ENCODE data around the gene PCYT1A.
"Not testable (repeated sequence)": the region's sequence is repeated elsewhere in the genome, so short reads cannot be mapped to it uniquely, and the experiment has no call there.

Gene PCYT1A

DNA sequence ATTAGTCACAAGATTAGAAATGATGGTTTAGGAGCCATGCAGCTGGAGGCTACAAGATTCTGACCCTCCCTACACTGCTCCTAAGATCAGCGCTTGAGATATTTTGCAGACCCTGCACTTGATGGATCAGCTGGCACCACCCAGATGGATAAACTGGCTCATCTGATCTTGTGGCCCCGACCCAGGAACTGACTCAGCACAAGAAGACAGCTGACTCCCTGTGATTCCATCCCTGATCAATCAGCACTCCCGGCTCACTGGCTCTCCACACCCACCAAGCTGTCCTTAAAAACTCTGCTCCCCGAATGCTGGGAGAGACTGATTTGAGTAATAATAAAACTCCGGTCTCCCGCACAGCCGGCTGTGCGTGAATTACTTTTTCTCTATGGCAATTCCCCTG lies 15.4 kb upstream of the PCYT1A start:
- not testable (repeated sequence) for H4K91ac ChIP-seq (ENCODE audit: low read depth, low read length); H3K4me1 ChIP-seq (ENCODE audit: control insufficient read depth in 1 of 2, insufficient read depth in 2 of 2, low read length in 2 of 2); H2BK12ac ChIP-seq (ENCODE audit: low read length); H2BK120ac ChIP-seq (ENCODE audit: insufficient read depth, low read length, poor library complexity); H3K27ac ChIP-seq (ENCODE audit: low read depth, low read length); H3K27me3 ChIP-seq (ENCODE audit: insufficient read depth, low read length); H2AK5ac ChIP-seq (ENCODE audit: low read length); H3K23ac ChIP-seq (ENCODE audit: low read length); H3K18ac ChIP-seq (ENCODE audit: low read length); H3K9me3 ChIP-seq (ENCODE audit: insufficient read depth, low read depth, low read length); H3K79me2 ChIP-seq (ENCODE audit: control insufficient read depth, insufficient read depth, low read length, poor library complexity); H2AFZ ChIP-seq (ENCODE audit: insufficient read depth, low read length, poor library complexity); H3K79me1 ChIP-seq (ENCODE audit: low read length); H3K4ac ChIP-seq (ENCODE audit: low read depth, low read length); DNase-seq; H4K8ac ChIP-seq (ENCODE audit: low read depth, low read length); H3K4me3 ChIP-seq (ENCODE audit: low read depth, low read length); H3K4me2 ChIP-seq (ENCODE audit: low read length); H3K14ac ChIP-seq (ENCODE audit: low read length); H4K12ac ChIP-seq (ENCODE audit: low read depth, low read length); H3K9ac ChIP-seq (ENCODE audit: low read length); H2BK5ac ChIP-seq (ENCODE audit: low read depth, low read length, poor library complexity)
- no CpG with 5 or more reads among the region's 8 CpGs for WGBS (ENCODE audit: extremely low coverage, insufficient coverage, insufficient read length)
- peaks cover 3 to 17% of the 10 kb centered on the region in 2 experiments for H3K36me3 ChIP-seq (ENCODE audit: control insufficient read depth in 1 of 2, insufficient read depth in 2 of 2, low read length in 2 of 2)

DNA sequence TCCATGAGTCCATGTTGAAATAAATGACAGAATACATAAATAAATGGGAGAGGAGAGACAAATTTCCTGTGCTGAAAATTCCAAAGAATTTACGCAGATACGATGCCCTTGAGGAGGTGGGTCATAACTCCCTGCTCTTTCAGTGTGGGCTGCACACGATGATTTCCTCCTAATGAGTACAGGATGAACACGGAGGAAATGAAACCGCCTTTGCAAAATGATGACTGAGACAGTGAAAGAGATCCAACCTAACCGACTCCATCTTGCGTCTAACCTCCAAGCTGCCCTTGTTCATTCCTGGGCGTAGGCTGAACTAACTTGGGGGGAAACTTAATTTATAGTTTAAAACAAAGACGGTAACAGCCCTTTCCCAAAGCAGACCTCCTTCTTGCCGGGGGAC lies 15.0 kb upstream of the PCYT1A start:
- H4K12ac ChIP-seq (ENCODE audit: low read depth, low read length); H3K4ac ChIP-seq (ENCODE audit: low read depth, low read length); DNase-seq; H3K4me1 ChIP-seq (ENCODE audit: control insufficient read depth in 1 of 2, insufficient read depth in 2 of 2, low read length in 2 of 2); H4K91ac ChIP-seq (ENCODE audit: low read depth, low read length); H3K23ac ChIP-seq (ENCODE audit: low read length); H3K79me1 ChIP-seq (ENCODE audit: low read length); H3K27ac ChIP-seq (ENCODE audit: low read depth, low read length); H3K14ac ChIP-seq (ENCODE audit: low read length); H2BK12ac ChIP-seq (ENCODE audit: low read length); H3K9me3 ChIP-seq (ENCODE audit: insufficient read depth, low read depth, low read length); H3K18ac ChIP-seq (ENCODE audit: low read length); H2AK5ac ChIP-seq (ENCODE audit: low read length); H2BK120ac ChIP-seq (ENCODE audit: insufficient read depth, low read length, poor library complexity); H3K4me2 ChIP-seq (ENCODE audit: low read length); H3K27me3 ChIP-seq (ENCODE audit: insufficient read depth, low read length); H3K79me2 ChIP-seq (ENCODE audit: control insufficient read depth, insufficient read depth, low read length, poor library complexity); H4K8ac ChIP-seq (ENCODE audit: low read depth, low read length); H3K9ac ChIP-seq (ENCODE audit: low read length); H3K4me3 ChIP-seq (ENCODE audit: low read depth, low read length); H2BK5ac ChIP-seq (ENCODE audit: low read depth, low read length, poor library complexity); H2AFZ ChIP-seq (ENCODE audit: insufficient read depth, low read length, poor library complexity): not testable (repeated sequence)
- peaks cover 5 to 17% of the 10 kb centered on the region in 2 experiments for H3K36me3 ChIP-seq (ENCODE audit: control insufficient read depth in 1 of 2, insufficient read depth in 2 of 2, low read length in 2 of 2)
- WGBS (ENCODE audit: extremely low coverage, insufficient coverage, insufficient read length) = no CpG with 5 or more reads among the region's 10 CpGs

DNA sequence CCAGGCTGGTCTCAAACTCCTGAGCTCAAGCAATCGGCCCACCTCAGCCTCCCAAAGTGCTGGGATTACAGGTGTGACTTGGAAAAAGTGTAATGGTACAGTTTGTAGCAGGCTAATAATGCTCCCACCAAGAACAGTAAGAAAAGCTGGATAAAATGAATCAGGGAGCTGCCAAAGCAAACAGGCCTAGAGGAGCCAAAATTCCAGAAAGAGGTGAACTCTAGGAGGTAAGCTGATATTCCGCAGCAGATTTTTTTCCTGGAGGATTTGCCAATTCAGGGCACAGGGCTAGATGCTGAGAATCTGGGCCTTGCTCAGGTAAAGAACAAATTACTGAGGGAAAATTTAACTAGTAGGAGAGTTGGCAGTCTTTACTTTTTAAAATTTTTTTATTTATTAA lies 11.0 kb upstream of the PCYT1A start:
- Histone ChIP-seq H3K9me3 (ENCODE audit: insufficient read depth, low read depth, low read length) (no peaks in the 10 kb centered on the region), H2AK5ac (ENCODE audit: low read length) (no peak overlapping the region), H2AFZ (ENCODE audit: insufficient read depth, low read length, poor library complexity) (no peak overlapping the region), H3K79me2 (ENCODE audit: control insufficient read depth, insufficient read depth, low read length, poor library complexity) (no peaks in the 10 kb centered on the region), H3K36me3 (ENCODE audit: control insufficient read depth in 1 of 2, insufficient read depth in 2 of 2, low read length in 2 of 2) (peaks cover 4 to 10% of the 10 kb centered on the region in 2 experiments), H3K27ac (ENCODE audit: low read depth, low read length) (no peak overlapping the region), H3K79me1 (ENCODE audit: low read length) (no peaks in the 10 kb centered on the region), H3K9ac (ENCODE audit: low read length) (no peak overlapping the region), H4K91ac (ENCODE audit: low read depth, low read length) (no peak overlapping the region), H4K12ac (ENCODE audit: low read depth, low read length) (no peak overlapping the region), H2BK5ac (ENCODE audit: low read depth, low read length, poor library complexity) (no peak overlapping the region), H3K4me3 (ENCODE audit: low read depth, low read length) (no peak overlapping the region), H3K14ac (ENCODE audit: low read length) (no peak overlapping the region), H3K23ac (ENCODE audit: low read length) (no peak overlapping the region), H2BK120ac (ENCODE audit: insufficient read depth, low read length, poor library complexity) (no peak overlapping the region), H3K4me1 (ENCODE audit: control insufficient read depth in 1 of 2, insufficient read depth in 2 of 2, low read length in 2 of 2) (no peaks in the 10 kb centered on the region), H3K27me3 (ENCODE audit: insufficient read depth, low read length) (no peaks in the 10 kb centered on the region), H3K4ac (ENCODE audit: low read depth, low read length) (no peak overlapping the region), H2BK12ac (ENCODE audit: low read length) (no peak overlapping the region), H3K4me2 (ENCODE audit: low read length) (no peak overlapping the region), H3K18ac (ENCODE audit: low read length) (no peak overlapping the region), H4K8ac (ENCODE audit: low read depth, low read length) (no peak overlapping the region)
- no CpG with 5 or more reads among the region's 2 CpGs for WGBS (ENCODE audit: extremely low coverage, insufficient coverage, insufficient read length)
- DNase-seq = no peak

DNA sequence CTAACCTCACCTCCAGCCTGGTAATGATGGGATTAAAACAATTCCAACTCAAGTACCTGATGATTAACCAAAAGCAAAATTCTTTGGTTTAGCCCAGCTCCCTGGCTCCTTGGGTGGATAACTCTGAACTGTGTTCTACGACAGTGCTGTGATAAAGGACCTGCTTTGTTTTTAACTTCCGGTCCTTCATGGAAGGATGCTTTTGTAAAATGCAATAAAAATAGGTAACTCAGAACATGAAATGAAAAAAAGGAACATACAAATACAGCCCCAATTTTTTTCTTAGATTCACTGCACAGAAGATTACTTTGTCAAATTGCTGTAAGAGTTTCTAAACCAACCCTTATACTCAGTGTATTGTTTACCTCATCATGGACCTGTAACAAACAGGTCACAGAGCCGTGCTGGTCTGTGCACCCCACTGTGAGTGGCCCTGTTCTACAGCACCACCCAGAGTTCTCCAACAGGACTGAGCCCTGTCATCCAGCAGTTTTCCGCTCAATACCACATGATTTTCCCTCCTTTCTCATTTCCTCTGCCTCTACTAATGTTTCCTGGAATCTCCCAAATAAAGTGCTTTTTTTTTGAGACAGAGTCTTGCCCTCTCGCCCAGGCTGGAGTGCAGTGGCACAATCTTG lies 4.9 kb upstream of the PCYT1A start:
- no CpG with 5 or more reads among the region's 5 CpGs for WGBS (ENCODE audit: extremely low coverage, insufficient coverage, insufficient read length)
- no peak overlapping the region for H3K4me2 ChIP-seq (ENCODE audit: low read length)

More for the DNA sequence above, 4.9 kb upstream of the PCYT1A start:
- H3K36me3 ChIP-seq (ENCODE audit: control insufficient read depth in 1 of 2, insufficient read depth in 2 of 2, low read length in 2 of 2) = no peaks in the 10 kb centered on the region
- no peak overlapping the region for H4K91ac ChIP-seq (ENCODE audit: low read depth, low read length)
- H3K4me3 ChIP-seq (ENCODE audit: low read depth, low read length) = no peak overlapping the region
- H3K18ac ChIP-seq (ENCODE audit: low read length) = no peak overlapping the region
- H3K4me1 ChIP-seq (ENCODE audit: control insufficient read depth in 1 of 2, insufficient read depth in 2 of 2, low read length in 2 of 2) = peaks cover 0 to 2% of the 10 kb centered on the region in 2 experiments
- H4K12ac ChIP-seq (ENCODE audit: low read depth, low read length) = no peak overlapping the region
- H3K27me3 ChIP-seq (ENCODE audit: insufficient read depth, low read length) = no peaks in the 10 kb centered on the region
- no peak overlapping the region for H3K9ac ChIP-seq (ENCODE audit: low read length)
- no peak overlapping the region for H2BK12ac ChIP-seq (ENCODE audit: low read length)
- DNase-seq = no peak
- H3K4ac ChIP-seq (ENCODE audit: low read depth, low read length) = no peak overlapping the region
- H4K8ac ChIP-seq (ENCODE audit: low read depth, low read length) = no peak overlapping the region
- no peak overlapping the region for H2BK120ac ChIP-seq (ENCODE audit: insufficient read depth, low read length, poor library complexity)
- H2BK5ac ChIP-seq (ENCODE audit: low read depth, low read length, poor library complexity) = no peak overlapping the region
- no peak overlapping the region for H2AFZ ChIP-seq (ENCODE audit: insufficient read depth, low read length, poor library complexity)
- peaks cover 6% of the 10 kb centered on the region for H3K79me2 ChIP-seq (ENCODE audit: control insufficient read depth, insufficient read depth, low read length, poor library complexity)
- H3K23ac ChIP-seq (ENCODE audit: low read length) = no peak overlapping the region
- H3K14ac ChIP-seq (ENCODE audit: low read length) = no peak overlapping the region
- no peaks in the 10 kb centered on the region for H3K9me3 ChIP-seq (ENCODE audit: insufficient read depth, low read depth, low read length)
- no peak overlapping the region for H2AK5ac ChIP-seq (ENCODE audit: low read length)
- no peak overlapping the region for H3K27ac ChIP-seq (ENCODE audit: low read depth, low read length)
- H3K79me1 ChIP-seq (ENCODE audit: low read length) = peaks cover 7% of the 10 kb centered on the region
